Calu3 (cell line): Measurements from ENCODE around the gene PHGDH. TPM values are rescaled to one million over a fixed set of nuclear protein-coding genes. Genes with fewer than 3 reads are reported as not detected.

Experiments
- BruUV-seq: library from RNA; stranded (reverse); fragments of 400-500 nt; replicated peaks from 2 replicates; lab custom pipeline; 2021; lab: Mats Ljungman, UMichigan
- CTCF ChIA-PET: fragments of 300-600 bp; sonication (Branson Sonifier 250); formaldehyde crosslinking; loops from one replicate; lab custom pipeline; 2022; ENCODE audit warnings: antibody characterized with exemption; lab: Charles Lee
- DNase-seq: peaks from one replicate; pipeline ENCODE4 v3.0.0; 2022
- H3K27ac Mint-ChIP-seq: one replicate; pipeline ENCODE4 v1.8.0; 2022; ENCODE audit warnings: mixed read lengths; ENCODE audit not compliant: unreplicated experiment
- H3K27me3 Mint-ChIP-seq: one replicate; pipeline ENCODE4 v1.8.0; 2022; ENCODE audit warnings: mixed read lengths; ENCODE audit not compliant: unreplicated experiment
- H3K36me3 Mint-ChIP-seq: one replicate; pipeline ENCODE4 v1.8.0; 2022; ENCODE audit warnings: mild to moderate bottlenecking, moderate library complexity, mixed read lengths; ENCODE audit not compliant: insufficient read depth, unreplicated experiment
- H3K4me1 Mint-ChIP-seq: one replicate; pipeline ENCODE4 v1.8.0; 2022; ENCODE audit warnings: mild to moderate bottlenecking, low read depth, mixed read lengths; ENCODE audit not compliant: unreplicated experiment
- H3K4me3 Mint-ChIP-seq: one replicate; pipeline ENCODE4 v1.8.0; 2022; ENCODE audit warnings: mild to moderate bottlenecking, low read depth, moderate library complexity, mixed read lengths; ENCODE audit not compliant: unreplicated experiment
- H3K9me3 Mint-ChIP-seq: one replicate; pipeline ENCODE4 v1.8.0; 2022; ENCODE audit warnings: low read depth, mixed read lengths; ENCODE audit not compliant: unreplicated experiment
- intact Hi-C: fragments of 100-400 bp; cut with micrococcal nuclease; formaldehyde crosslinking; loops from one replicate; pipeline ENCODE4 v1.10.0; 2022; ENCODE audit not compliant: unreplicated experiment
- total RNA-seq: library from RNA; stranded (reverse); gene quantifications from 2 replicates; pipeline ENCODE4 v1.2.3, GENCODE V29; 2022
- TF ChIP-seq, protein P1 (sequence below): fragments of 200-600 bp; IDR thresholded peaks from one replicate; pipeline ENCODE4 v1.8.0; 2022; ENCODE audit warnings: antibody characterized with exemption; ENCODE audit not compliant: unreplicated experiment

Gene PHGDH
- total RNA-seq, 1 experiment from 2014 or later: 199 TPM

DNA sequence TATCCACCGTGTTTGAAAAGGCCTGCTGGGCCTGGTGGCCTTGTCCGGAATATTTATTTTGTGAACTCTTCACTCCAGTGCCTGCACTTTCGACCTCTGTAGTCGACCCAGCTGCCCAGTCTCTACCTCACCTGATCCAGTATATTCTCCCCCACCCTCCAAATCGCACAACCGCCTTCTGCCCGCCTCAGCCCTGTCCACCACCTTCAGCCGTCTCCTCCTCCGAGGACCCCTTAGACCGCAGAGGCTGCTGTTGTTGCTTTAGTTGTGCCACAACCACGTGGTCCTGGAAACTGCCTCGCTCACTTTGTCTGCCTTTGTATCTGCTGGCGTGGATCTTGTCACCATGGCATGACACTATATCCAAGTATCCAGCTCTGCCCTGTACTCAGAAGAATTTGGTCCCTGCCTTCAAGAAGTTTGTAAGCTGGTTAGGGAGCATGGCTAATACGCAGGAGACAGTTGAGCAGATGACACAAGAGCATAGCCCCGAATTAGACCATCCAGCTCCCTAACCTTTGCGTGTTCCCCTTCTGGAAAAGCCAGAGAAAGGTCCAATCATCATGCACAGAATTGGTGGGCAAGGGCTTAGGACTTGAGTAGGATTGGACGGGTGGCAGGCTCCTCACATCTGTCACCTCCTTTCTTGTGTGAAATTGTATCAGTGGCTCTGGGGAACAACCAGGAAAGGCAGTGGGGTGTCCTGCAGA lies 1.5 kb downstream of the PHGDH start:
- H3K9me3 Mint-ChIP-seq: no peaks in the 10 kb centered on the region
- H3K36me3 Mint-ChIP-seq: peaks cover 30% of the 10 kb centered on the region
- TF ChIP-seq, protein P1, sequence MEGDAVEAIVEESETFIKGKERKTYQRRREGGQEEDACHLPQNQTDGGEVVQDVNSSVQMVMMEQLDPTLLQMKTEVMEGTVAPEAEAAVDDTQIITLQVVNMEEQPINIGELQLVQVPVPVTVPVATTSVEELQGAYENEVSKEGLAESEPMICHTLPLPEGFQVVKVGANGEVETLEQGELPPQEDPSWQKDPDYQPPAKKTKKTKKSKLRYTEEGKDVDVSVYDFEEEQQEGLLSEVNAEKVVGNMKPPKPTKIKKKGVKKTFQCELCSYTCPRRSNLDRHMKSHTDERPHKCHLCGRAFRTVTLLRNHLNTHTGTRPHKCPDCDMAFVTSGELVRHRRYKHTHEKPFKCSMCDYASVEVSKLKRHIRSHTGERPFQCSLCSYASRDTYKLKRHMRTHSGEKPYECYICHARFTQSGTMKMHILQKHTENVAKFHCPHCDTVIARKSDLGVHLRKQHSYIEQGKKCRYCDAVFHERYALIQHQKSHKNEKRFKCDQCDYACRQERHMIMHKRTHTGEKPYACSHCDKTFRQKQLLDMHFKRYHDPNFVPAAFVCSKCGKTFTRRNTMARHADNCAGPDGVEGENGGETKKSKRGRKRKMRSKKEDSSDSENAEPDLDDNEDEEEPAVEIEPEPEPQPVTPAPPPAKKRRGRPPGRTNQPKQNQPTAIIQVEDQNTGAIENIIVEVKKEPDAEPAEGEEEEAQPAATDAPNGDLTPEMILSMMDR: no peak
- no peaks in the 10 kb centered on the region for H3K27me3 Mint-ChIP-seq
- TSS peak; percentile 66 for BruUV-seq
- CTCF ChIA-PET: no interaction called here
- DNase-seq: no peak
- intact Hi-C loops: loop anchor here (5.0 kb wide), 1 partner anchor 101 kb away; no protein-coding TSS in a partner anchor
- peak overlapping the region; percentile 90 for H3K4me3 Mint-ChIP-seq
- H3K27ac Mint-ChIP-seq: peak overlapping the region; percentile 98
- H3K4me1 Mint-ChIP-seq: peaks cover 43% of the 10 kb centered on the region

DNA sequence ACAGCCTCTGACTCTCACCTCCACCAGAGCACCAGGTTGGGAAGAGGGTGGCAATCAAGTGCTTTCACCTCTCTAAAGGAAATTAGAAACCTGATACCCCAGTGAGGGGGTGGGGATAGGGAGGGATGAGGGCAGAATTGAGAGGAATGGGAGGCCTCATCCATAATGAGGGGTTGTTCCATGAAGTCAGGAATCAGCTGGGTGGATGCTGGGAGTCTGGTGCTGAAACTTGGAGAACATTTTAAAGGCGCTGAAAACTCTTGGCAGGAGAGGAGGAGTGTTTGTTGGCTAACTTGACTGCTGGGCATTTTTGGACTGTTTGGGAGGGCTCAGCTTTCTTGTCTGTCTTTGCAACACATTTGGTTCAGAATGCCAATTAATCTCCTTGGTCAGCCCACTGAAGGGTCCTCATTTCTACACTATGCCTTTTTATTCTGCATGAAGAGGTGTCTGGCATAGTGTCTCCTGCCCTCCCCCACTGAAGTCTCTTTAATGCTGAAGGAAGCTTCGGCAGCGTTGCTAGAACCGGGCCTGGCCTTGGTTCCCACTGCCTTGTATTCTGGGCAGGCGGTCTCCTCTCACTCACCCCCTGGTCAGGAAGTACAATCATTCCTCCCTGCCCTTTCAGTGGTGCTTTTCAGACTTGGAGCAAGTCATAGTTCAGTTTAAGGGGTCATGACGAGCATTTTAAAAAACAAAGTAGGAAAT lies 2.2 kb downstream of the PHGDH start:
- Mint-ChIP-seq H3K27me3 (no peaks in the 10 kb centered on the region), H3K36me3 (peaks cover 30% of the 10 kb centered on the region), H3K4me3 (peak overlapping the region; percentile 90), H3K27ac (peak overlapping the region; percentile 98), H3K9me3 (no peaks in the 10 kb centered on the region), H3K4me1 (peaks cover 50% of the 10 kb centered on the region)
- CTCF ChIA-PET: no interaction called here
- no TSS peak for BruUV-seq
- TF ChIP-seq, protein P1: no peak
- intact Hi-C loops: loop anchor here (5.0 kb wide), 1 partner anchor 102 kb away; no protein-coding TSS in a partner anchor
- no peak for DNase-seq

DNA sequence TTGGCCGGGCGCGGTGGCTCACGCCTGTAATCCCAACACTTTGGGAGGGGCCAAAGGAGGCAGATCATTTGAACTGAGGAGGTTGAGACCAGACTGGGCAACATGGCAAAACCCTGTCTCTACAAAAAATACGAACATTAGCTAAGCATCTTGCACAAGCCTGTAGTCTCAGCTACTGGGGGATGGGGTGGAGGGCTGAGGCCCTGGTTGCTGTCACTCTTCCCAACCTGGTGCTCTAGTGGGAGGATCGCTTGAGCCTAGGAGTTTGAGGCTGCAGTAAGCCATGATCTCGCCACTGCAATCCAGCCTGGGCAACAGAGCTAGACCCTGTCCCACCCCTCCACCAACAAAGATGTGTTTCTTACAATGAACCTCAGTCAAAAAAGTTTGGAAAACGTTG lies 2.8 kb downstream of the PHGDH start:
- Mint-ChIP-seq H3K9me3 (no peaks in the 10 kb centered on the region), H3K27ac (no peak overlapping the region), H3K4me3 (peak overlapping the region; percentile 90), H3K36me3 (peaks cover 30% of the 10 kb centered on the region), H3K4me1 (peaks cover 57% of the 10 kb centered on the region), H3K27me3 (no peaks in the 10 kb centered on the region)
- CTCF ChIA-PET: no interaction called here
- DNase-seq: no peak
- BruUV-seq: no TSS peak
- intact Hi-C loops: loop anchor here (5.0 kb wide), 1 partner anchor 102 kb away; no protein-coding TSS in a partner anchor
- TF ChIP-seq, protein P1: no peak

DNA sequence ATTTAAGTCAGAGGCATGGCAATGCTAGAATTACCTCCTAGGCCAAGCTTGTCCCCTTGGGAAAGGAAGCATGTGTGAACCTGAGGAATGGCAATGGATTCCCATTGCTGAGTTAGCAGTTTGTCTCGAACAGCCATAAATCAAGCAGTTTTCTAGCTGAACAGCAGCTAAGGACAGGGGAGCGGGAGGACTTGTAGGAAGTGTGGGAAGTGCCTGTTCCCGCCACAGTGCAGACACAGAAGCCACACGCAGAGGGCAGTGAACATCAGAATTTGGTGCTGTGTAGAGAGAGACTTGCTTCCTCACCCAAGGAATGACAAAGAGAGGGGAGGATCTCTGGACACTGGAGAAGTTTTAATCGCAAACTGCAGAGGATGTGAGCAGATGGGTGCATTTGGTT lies 3.8 kb downstream of the PHGDH start:
- CTCF ChIA-PET: no interaction called here
- Mint-ChIP-seq H3K27me3 (no peaks in the 10 kb centered on the region), H3K4me1 (peaks cover 65% of the 10 kb centered on the region), H3K27ac (peak overlapping the region; percentile 27), H3K9me3 (no peaks in the 10 kb centered on the region), H3K4me3 (peak overlapping the region; percentile 33), H3K36me3 (peaks cover 34% of the 10 kb centered on the region)
- BruUV-seq: no TSS peak
- intact Hi-C loops: no loop called here
- DNase-seq: no peak
- TF ChIP-seq, protein P1: no peak
